Spleen (tissue), 11 donors: ENCODE data around the gene PITRM1. TPM values are rescaled to one million over a fixed set of nuclear protein-coding genes. Genes with fewer than 3 reads are reported as not detected.

Source experiments
- DNase-seq: peaks from one replicate; pipeline ENCODE4 v3.0.0-alpha.2; 2020
- H3K27ac ChIP-seq, 8 donors: fragments of 200-600 bp; sonication (generic) in 7 of 8; 1 replicate in 4 of 8; 2 replicates in 4 of 8; pipeline versions ENCODE4 v1.5.0 to v1.8.0; 2016 to 2021; ENCODE audit warnings: inconsistent platforms in 4 of 8, mild to moderate bottlenecking in 4 of 8, moderate library complexity in 1 of 8
- H3K27me3 ChIP-seq, 7 donors: fragments of 200-600 bp; sonication (generic) in 6 of 7; replicated peaks in 1 of 7; 1 replicate in 4 of 7; 2 replicates in 3 of 7; pipeline versions ENCODE4 v1.5.0 to v1.8.0; 2016 to 2021; ENCODE audit warnings: inconsistent platforms in 3 of 7, mild to moderate bottlenecking in 1 of 7
- H3K36me3 ChIP-seq, 6 donors: fragments of 200-600 bp; sonication (generic) in 5 of 6; 1 replicate in 4 of 6; 2 replicates in 2 of 6; pipeline versions ENCODE4 v1.5.0 to v1.8.0; 2016 to 2021; ENCODE audit warnings: inconsistent platforms in 2 of 6
- H3K4me1 ChIP-seq, 6 donors: fragments of 200-600 bp; sonication (generic) in 5 of 6; 1 replicate in 3 of 6; 2 replicates in 3 of 6; pipeline versions ENCODE4 v1.5.0 to v1.8.0; 2016 to 2021; ENCODE audit warnings: inconsistent platforms in 3 of 6
- H3K4me3 ChIP-seq, 8 donors: fragments of 200-600 bp; sonication (generic) in 7 of 8; 1 replicate in 4 of 8; 2 replicates in 4 of 8; pipeline versions ENCODE4 v1.5.0 to v1.8.0; 2016 to 2021; ENCODE audit warnings: inconsistent platforms in 4 of 8, mild to moderate bottlenecking in 4 of 8, moderate library complexity in 2 of 8
- H3K9me3 ChIP-seq, 8 donors: fragments of 200-600 bp; sonication (generic) in 7 of 8; 1 replicate in 4 of 8; 2 replicates in 4 of 8; pipeline versions ENCODE4 v1.5.0 to v1.8.0; 2016 to 2021; ENCODE audit warnings: inconsistent platforms in 4 of 8
- POLR2A ChIP-seq, 3 donors: fragments of 450-650 bp; IDR thresholded peaks; one replicate each; pipeline ENCODE4 v1.5.1; 2017; ENCODE audit warnings: antibody characterized with exemption in 3 of 3, mild to moderate bottlenecking in 1 of 3
- POLR2AphosphoS5 ChIP-seq, 3 donors: sonication (generic); formaldehyde crosslinking; IDR thresholded peaks; one replicate each; pipeline ENCODE4 v1.5.1; 2017; ENCODE audit warnings: antibody characterized with exemption in 3 of 3
- WGBS, 5 donors: extraction: QIAGEN DNeasy Blood & Tissue Kit in 3 of 5; methylation state at CpG; one replicate each; pipeline versions ENCODE4 v1.1.5 to v1.1.7; 2013 to 2018; 5-methylcytosine and 5-hydroxymethylcytosine counted together
- intact Hi-C: fragments of 100-400 bp; cut with DNase I; formaldehyde crosslinking; loops from one replicate; pipeline ENCODE4 v1.15.0; 2023; ENCODE audit warnings: low total_unique reads
- polyA plus RNA-seq, 3 donors: library from polyadenylated mRNA; stranded (reverse); fragments of 200-250 nt; gene quantifications; one replicate each; pipeline ENCODE4 v1.2.1, GENCODE V29; 2013
- total RNA-seq, 7 donors: library from RNA; depleted of rRNA in 3 of 7; stranded (reverse); fragments of >200 nt in 3 of 7; fragmentation: NEBNext Ultra II Directional in 4 of 7; extraction: Animal tissue kit (Norgen Biotek cat#: 25700) in 4 of 7; gene quantifications; one replicate each; pipeline versions ENCODE4 v1.1.0 to v1.2.1, GENCODE V29; 2016 to 2021
- TF ChIP-seq, protein P1 (sequence below), 11 experiments: fragments of 200-600 bp in 7 of 11; fragments of 450-650 bp in 4 of 11; sonication (generic) in 4 of 11; IDR thresholded peaks in 8 of 11; conservative IDR thresholded peaks in 3 of 11; 1 replicate in 7 of 11; 2 replicates in 4 of 11; pipeline versions ENCODE4 v1.4.0 to v1.8.0; 2016 to 2021; ENCODE audit warnings: antibody characterized with exemption in 11 of 11, inconsistent platforms in 4 of 11, mild to moderate bottlenecking in 1 of 11
- donor health status: healthy with polysubstance abuse.
- donor health status: DM: no; HTN: no; CAD: no; lungs with moderate emphysema.
- donor health status: DM: no; HTN: no; CAD: no.
- donor health status: Bipolar disorder and iron deficiency.
- donor health status: healthy.
- donor health status: DM: no; HTN: no; CAD: no.
- donor health status: DM: yes; HTN: yes; CAD: no.

Gene PITRM1
- total and polyA plus RNA-seq, 10 donors = 38.5 to 63.2 (median 52.0) TPM

DNA sequence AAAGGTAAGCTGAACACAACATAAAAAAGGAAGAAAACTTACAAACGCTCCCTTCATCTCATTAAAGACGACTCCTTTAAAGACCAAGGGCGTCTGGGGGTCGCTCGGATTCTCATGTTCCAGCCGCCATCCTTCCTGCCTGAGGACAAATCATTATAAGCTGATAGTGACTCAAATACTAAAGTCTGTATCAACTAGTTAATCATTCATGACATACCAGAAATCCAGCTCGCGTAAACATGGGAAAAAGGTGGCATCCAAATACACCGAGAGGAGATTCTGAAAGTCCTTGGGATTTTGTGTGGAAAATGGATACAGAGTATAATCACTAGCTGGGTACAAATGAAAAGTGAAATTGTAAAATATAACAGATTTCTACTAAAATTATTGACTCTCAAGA lies 7.4 kb downstream of the PITRM1 start:
- no peaks in the 10 kb centered on the region for H3K9me3 ChIP-seq
- peaks cover 5 to 100% (median 87%) of the 10 kb centered on the region in 6 donors for H3K36me3 ChIP-seq
- intact Hi-C loops = no loop called here
- H3K27me3 ChIP-seq = no peaks in the 10 kb centered on the region
- peaks cover 0 to 1% (median 0%) of the 10 kb centered on the region in 6 donors for H3K4me1 ChIP-seq
- TF ChIP-seq, protein P1, sequence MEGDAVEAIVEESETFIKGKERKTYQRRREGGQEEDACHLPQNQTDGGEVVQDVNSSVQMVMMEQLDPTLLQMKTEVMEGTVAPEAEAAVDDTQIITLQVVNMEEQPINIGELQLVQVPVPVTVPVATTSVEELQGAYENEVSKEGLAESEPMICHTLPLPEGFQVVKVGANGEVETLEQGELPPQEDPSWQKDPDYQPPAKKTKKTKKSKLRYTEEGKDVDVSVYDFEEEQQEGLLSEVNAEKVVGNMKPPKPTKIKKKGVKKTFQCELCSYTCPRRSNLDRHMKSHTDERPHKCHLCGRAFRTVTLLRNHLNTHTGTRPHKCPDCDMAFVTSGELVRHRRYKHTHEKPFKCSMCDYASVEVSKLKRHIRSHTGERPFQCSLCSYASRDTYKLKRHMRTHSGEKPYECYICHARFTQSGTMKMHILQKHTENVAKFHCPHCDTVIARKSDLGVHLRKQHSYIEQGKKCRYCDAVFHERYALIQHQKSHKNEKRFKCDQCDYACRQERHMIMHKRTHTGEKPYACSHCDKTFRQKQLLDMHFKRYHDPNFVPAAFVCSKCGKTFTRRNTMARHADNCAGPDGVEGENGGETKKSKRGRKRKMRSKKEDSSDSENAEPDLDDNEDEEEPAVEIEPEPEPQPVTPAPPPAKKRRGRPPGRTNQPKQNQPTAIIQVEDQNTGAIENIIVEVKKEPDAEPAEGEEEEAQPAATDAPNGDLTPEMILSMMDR (IDR thresholded peaks at IDR 0.05 in 8 of 11, conservative IDR thresholded peaks at IDR 0.05 in 3 of 11) = no peak
- no peak overlapping the region for H3K27ac ChIP-seq
- H3K4me3 ChIP-seq = no peak overlapping the region
- DNase-seq = no peak
- WGBS, 5 donors = 93 to 95% (median 94%) methylated on average over 9 of the region's 9 CpGs

DNA sequence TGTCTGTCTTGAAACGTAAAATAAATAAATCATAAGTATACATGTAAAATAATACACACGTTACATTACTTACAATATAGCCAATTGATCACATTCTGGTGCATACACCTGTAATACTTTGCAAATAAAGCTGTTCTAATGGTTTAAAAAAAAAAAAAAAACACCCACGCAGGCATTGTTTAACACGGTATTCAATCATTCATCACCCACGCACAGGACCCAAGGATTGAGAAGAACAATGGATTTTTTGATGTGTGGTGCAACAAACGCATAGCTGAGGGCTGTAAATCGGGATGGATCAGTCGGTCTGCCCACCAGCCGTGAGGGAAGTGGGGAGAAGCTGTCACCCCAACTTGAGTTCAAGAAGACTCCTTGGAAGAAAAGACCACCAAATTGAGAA lies 8.7 kb downstream of the PITRM1 start:
- no peaks in the 10 kb centered on the region for H3K4me1 ChIP-seq
- no peaks in the 10 kb centered on the region for H3K27me3 ChIP-seq
- intact Hi-C loops = no loop called here
- no peak overlapping the region for H3K4me3 ChIP-seq
- WGBS, 5 donors = 83 to 91% (median 84%) methylated on average over 9 of the region's 9 CpGs
- no peak overlapping the region for H3K27ac ChIP-seq
- DNase-seq = no peak
- no peaks in the 10 kb centered on the region for H3K9me3 ChIP-seq
- TF ChIP-seq, protein P1 (IDR thresholded peaks at IDR 0.05 in 8 of 11, conservative IDR thresholded peaks at IDR 0.05 in 3 of 11) = no peak
- TF ChIP-seq POLR2A (IDR thresholded peaks at IDR 0.05) = no peak
- TF ChIP-seq POLR2AphosphoS5 (IDR thresholded peaks at IDR 0.05) = no peak
- peaks cover 12 to 100% (median 89%) of the 10 kb centered on the region in 6 donors for H3K36me3 ChIP-seq

DNA sequence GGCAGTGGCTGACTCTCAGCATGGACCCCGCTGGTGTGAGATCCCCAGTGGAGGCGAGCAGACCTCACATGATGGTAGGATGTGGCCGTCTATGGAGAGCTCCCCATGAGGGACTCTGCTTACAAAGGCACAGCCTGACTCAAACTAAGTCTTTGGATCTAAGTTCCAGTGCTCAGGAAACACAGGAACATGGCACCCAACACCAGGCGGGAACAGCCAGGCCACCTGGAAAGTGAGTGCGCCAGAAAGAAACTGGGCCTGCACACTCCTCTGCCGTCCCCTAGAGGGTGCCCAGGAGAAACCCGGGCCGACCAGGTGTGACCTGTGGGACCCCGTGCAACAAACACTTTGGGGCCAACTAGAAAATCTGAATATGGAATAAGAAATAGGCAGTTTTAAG lies 10.0 kb downstream of the PITRM1 start:
- no peak overlapping the region for H3K4me3 ChIP-seq
- H3K4me1 ChIP-seq = no peaks in the 10 kb centered on the region
- H3K36me3 ChIP-seq = peaks cover 12 to 100% (median 91%) of the 10 kb centered on the region in 6 donors
- no peak for DNase-seq
- no peak overlapping the region for H3K27ac ChIP-seq
- no peaks in the 10 kb centered on the region for H3K27me3 ChIP-seq
- 92 to 95% (median 93%) methylated on average over 9 of the region's 9 CpGs for WGBS, 5 donors
- no peaks in the 10 kb centered on the region for H3K9me3 ChIP-seq
- intact Hi-C loops = no loop called here
- TF ChIP-seq, protein P1 (IDR thresholded peaks at IDR 0.05 in 8 of 11, conservative IDR thresholded peaks at IDR 0.05 in 3 of 11) = no peak
- no peak for TF ChIP-seq POLR2A (IDR thresholded peaks at IDR 0.05)
- TF ChIP-seq POLR2AphosphoS5 (IDR thresholded peaks at IDR 0.05) = no peak

DNA sequence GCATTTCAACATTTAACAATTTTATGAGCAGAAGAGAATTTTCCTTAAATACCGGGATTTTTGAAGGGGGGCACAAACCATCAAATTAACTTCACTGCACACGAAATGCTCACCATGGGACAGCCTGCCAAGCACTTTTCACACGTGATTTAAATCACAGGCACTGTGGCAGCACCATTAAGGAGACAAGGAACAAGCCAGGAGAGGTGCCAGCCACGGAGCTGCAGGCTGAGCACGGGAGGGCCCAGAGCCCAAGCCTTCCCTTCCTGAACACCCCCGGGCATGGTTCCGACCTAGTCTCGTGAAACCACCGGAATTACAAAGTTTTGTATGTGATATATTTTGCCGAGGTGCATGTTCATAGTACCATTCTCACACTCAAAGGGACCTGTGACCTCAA lies 13.4 kb downstream of the PITRM1 start:
- WGBS, 5 donors = 94 to 95% (median 95%) methylated on average over 10 of the region's 10 CpGs
- no peak overlapping the region for H3K4me3 ChIP-seq
- DNase-seq = no peak
- H3K27me3 ChIP-seq = no peaks in the 10 kb centered on the region
- TF ChIP-seq POLR2AphosphoS5 (IDR thresholded peaks at IDR 0.05) (no peak), POLR2A (IDR thresholded peaks at IDR 0.05) (no peak)
- TF ChIP-seq, protein P1 (IDR thresholded peaks at IDR 0.05 in 8 of 11, conservative IDR thresholded peaks at IDR 0.05 in 3 of 11) = no peak
- H3K9me3 ChIP-seq = no peaks in the 10 kb centered on the region
- H3K27ac ChIP-seq = no peak overlapping the region
- no peaks in the 10 kb centered on the region for H3K4me1 ChIP-seq
- peaks cover 15 to 100% (median 86%) of the 10 kb centered on the region in 6 donors for H3K36me3 ChIP-seq
- intact Hi-C loops = no loop called here
